GM19238 (cell line): Measurements from ENCODE around the gene EFNA5.

Source experiments
- DNase-seq: peaks from one replicate; pipeline ENCODE4 v3.0.0; 2011; ENCODE audit warnings: low spot score; ENCODE audit not compliant: insufficient read length

Gene EFNA5

GRCh38 chr5:107571621-107572536 lies 98.9 kb downstream of the EFNA5 start:
- DNase-seq, result peak; percentile 39

DNA sequence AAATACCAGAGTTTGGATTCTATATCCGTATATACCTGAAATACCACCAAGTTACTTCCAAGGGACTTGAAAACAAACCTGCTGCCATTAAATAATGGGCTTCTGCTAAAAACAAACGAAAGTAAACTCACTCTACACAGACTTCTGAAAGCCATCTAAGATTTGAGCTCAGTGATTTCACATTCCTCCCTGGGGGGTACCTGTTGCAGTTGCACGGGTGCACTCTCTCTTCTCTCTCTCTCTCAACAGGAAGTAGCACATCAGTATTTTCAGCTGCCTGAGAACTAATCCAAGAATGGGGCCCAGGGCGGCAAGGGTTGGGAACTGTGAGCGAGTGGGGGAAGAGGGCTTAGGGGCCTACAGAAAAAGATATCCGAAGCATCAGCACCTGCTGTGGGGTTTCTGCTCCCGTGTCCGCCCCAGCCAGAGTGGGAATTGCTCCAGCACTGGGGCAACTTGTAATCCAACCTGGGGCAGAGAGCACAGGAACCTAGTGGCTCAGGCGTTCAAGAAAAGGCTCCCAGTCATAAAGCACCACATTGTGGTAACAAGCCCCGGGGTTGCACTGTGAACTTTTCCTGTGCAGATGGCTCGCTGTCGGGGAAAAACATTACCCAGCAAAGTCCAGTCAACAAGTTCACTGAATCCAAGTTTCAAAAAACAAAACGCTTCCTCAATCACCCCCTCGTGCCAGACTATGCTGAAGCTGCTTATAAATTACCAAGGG lies 99.8 kb downstream of the EFNA5 start:
- DNase-seq, result peak; percentile 40

- no peak for DNase-seq
Measured at GRCh38 chr5:107570181-107570580, 100.6 kb downstream of the EFNA5 start.

GRCh38 chr5:107567901-107568671 lies 102.7 kb downstream of the EFNA5 start:
- no peak for DNase-seq

- no peak for DNase-seq
Measured at GRCh38 chr5:107566986-107567385, 103.8 kb downstream of the EFNA5 start.

- DNase-seq, result no peak
Measured at GRCh38 chr5:107565791-107566767, 104.7 kb downstream of the EFNA5 start.

- no peak for DNase-seq
Measured at GRCh38 chr5:107564931-107565372, 105.8 kb downstream of the EFNA5 start.

DNA sequence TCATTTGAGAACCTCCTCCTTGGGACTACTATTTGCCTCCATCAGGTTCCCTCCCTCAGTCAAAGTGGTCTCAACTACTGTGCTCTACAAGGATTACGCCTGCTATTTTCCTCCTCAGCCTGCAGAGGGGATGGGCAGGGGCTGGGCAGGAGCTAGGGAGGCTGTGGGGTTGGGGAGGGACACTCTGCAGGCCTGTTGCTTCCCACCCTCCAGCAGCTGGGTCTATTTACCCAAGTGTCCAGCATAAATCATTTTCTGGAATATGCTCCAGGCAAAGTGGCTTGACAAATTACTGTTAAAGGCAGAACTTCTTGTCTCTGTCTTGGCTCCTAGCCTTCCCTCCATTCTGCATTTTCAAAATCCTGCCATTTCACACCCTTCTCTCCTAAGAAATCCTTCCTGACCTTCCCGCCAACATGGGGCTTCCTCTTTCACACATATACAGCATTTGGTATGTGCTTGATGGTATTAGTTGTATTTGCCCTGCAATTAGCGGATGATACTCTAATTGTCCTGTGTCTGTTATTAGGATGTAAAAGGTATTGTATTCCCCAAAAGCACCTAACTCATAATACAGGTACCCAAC lies 106.7 kb downstream of the EFNA5 start:
- no peak for DNase-seq

DNA sequence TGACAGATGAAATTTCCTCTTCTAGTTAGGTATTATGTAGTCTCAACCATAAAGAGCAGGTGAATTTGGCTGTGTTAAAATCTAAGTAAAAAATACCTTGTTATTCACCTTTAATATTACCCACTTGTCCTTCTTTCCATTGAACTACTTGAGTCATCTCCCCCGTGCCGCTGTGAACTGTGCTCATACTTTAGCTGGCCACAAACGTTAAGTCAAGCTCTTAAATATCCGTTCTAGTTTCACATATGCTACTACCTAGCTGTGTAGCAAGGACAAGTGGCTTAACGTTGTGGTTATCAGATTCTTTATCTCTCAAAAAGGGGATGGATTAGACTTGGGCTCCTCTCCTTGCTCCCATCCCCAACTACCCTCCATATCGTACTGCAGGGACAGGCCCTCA lies 110.4 kb downstream of the EFNA5 start:
- DNase-seq, result no peak

- no peak for DNase-seq
Measured at GRCh38 chr5:107558823-107559375, 111.8 kb downstream of the EFNA5 start.

- no peak for DNase-seq
Measured at GRCh38 chr5:107557051-107557658, 113.6 kb downstream of the EFNA5 start.

- no peak for DNase-seq
Measured at GRCh38 chr5:107556575-107556974, 114.2 kb downstream of the EFNA5 start.

GRCh38 chr5:107555425-107556090 lies 115.2 kb downstream of the EFNA5 start:
- no peak for DNase-seq

DNA sequence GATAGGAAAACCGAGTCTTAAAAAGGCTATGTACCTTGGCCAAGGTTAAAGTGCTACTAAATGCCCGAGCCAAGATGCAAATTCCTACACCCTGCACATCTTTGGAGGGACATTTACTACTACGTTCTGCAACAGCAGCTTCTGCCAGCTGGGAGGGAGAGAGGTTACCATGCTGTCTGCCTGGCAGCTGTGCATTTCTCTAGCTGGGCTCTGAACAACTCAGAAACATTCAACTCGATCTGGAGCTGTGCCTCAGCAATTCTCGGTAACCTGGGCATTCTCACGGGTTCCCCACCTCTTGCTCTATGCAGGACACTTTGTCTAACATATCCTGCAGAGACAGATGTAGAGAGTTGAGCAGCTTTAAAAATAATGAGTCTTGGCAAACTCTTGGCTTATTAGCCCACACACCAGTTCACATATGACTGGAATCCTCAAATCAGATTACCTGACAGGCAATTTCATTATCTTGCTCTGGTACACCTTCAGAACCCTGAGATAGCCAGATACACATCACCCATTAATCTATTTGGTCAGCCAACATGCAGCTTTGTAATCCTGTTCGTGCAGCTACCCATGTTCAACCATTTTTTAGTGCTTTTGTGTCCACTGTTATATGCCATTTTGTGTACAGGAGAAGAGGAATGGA lies 115.8 kb downstream of the EFNA5 start:
- DNase-seq, result no peak

- no peak for DNase-seq
Measured at GRCh38 chr5:107553117-107553555, 117.6 kb downstream of the EFNA5 start.

DNA sequence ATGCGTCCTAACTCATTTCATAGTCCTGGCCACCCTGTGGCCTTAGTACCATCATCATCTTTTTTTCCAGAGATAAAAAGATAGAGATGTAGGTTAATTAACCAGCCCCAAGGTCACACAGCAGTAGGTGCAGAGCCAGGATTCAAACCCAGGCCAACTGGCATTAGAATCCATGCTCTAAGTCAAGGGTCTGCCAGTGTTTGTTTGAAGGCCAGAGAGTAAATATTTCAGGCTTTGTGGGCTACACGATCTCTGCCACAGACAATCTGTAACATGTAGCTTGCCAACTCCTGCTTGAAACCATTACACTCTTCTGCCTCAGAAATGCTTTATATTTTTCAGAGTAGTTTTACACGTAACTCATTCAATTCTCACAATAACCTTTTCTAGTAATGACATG lies 119.6 kb downstream of the EFNA5 start:
- DNase-seq, result no peak

GRCh38 chr5:107549567-107549966 lies 121.2 kb downstream of the EFNA5 start:
- DNase-seq, result no peak

GRCh38 chr5:107548477-107548876 lies 122.3 kb downstream of the EFNA5 start:
- no peak for DNase-seq
